Gastrocnemius medialis (tissue), 4 donors: ENCODE results near the gene ZNF579.

Source experiments
- POLR2A ChIP-seq, 2 donors: fragments of 450-650 bp; IDR thresholded peaks; one replicate each; pipeline ENCODE4 v1.6.1; 2017; ENCODE audit warnings: antibody characterized with exemption in 2 of 2, mild to moderate bottlenecking in 2 of 2, moderate library complexity in 2 of 2
- TF ChIP-seq, protein P1 (sequence below), 5 experiments: fragments of 450-650 bp in 3 of 5; fragments of 200-600 bp in 2 of 5; sonication (generic) in 2 of 5; IDR thresholded peaks in 4 of 5; conservative IDR thresholded peaks in 1 of 5; 1 replicate in 4 of 5; 2 replicates in 1 of 5; pipeline ENCODE4 v1.5.1; 2016 to 2019; ENCODE audit warnings: antibody characterized with exemption in 5 of 5, mild to moderate bottlenecking in 3 of 5, moderate library complexity in 3 of 5

DNA sequence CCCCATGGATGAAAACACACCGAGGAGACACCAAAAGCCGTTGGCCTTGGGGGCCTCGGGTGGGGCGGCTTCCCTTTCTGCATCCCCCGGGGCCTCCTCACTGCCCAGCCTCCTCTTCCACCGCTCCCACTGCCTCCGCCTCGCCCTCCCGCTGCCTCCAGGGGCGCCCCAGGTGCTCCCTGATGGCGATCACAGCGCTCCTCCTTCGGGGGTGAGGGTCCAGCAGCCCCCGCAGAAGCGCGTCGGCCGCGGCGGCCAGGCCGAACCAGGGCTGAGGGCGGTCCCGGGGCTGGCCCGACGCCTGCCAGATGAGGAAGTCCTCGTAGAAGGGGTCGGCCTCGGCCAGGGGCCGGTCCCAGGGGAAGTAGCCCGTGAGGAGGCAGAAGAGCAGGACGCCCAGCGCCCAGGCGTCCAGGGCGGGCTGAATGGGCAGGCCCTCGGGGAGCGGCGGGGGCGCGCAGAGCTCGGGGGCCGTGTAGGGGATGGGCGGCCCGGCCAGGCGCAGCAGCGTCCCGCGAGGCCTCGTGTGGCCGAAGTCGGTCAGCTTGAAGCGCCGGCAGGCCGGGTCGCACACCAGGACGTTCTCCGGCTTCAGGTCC is 50.9 kb downstream of the ZNF579 start:
- TF ChIP-seq, protein P1, sequence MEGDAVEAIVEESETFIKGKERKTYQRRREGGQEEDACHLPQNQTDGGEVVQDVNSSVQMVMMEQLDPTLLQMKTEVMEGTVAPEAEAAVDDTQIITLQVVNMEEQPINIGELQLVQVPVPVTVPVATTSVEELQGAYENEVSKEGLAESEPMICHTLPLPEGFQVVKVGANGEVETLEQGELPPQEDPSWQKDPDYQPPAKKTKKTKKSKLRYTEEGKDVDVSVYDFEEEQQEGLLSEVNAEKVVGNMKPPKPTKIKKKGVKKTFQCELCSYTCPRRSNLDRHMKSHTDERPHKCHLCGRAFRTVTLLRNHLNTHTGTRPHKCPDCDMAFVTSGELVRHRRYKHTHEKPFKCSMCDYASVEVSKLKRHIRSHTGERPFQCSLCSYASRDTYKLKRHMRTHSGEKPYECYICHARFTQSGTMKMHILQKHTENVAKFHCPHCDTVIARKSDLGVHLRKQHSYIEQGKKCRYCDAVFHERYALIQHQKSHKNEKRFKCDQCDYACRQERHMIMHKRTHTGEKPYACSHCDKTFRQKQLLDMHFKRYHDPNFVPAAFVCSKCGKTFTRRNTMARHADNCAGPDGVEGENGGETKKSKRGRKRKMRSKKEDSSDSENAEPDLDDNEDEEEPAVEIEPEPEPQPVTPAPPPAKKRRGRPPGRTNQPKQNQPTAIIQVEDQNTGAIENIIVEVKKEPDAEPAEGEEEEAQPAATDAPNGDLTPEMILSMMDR (IDR thresholded peaks at IDR 0.05 in 4 of 5, conservative IDR thresholded peaks at IDR 0.05 in 1 of 5): no peak
- no peak for TF ChIP-seq POLR2A (IDR thresholded peaks at IDR 0.05)
